ENCODE measurements around the gene TRIM10. TPM values are rescaled to one million over a fixed set of nuclear protein-coding genes. Genes with fewer than 3 reads are reported as not detected.
"Not testable (repeated sequence)": the region's sequence is repeated elsewhere in the genome, so short reads cannot be mapped to it uniquely, and the experiment has no call there.

Gene TRIM10
- total and polyA plus RNA-seq, 8 donors = 0.24 to 0.99 (median 0.55) TPM; not detected in 2

DNA sequence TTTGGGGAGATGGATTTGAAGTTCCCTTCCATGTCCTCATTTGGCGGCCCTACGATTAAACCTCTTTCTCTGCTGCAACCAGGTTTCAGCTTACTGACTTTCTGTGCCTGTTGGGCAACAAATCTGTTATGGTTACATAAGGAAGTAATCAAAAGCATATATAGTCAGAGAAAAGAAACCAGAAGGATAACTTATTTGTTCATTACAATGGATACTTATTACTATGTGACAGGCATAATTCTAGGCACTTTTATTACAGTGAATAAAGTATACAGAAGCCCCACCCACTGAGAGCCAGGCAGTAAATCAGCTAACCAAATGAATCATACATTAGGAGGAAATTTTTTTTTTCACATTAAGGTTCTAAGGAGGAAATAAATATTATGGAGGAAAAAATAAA is 38.5 kb downstream of the TRIM10 start:
- H3K27ac ChIP-seq = no peak overlapping the region
- no peak overlapping the region for H3K4me3 ChIP-seq

DNA sequence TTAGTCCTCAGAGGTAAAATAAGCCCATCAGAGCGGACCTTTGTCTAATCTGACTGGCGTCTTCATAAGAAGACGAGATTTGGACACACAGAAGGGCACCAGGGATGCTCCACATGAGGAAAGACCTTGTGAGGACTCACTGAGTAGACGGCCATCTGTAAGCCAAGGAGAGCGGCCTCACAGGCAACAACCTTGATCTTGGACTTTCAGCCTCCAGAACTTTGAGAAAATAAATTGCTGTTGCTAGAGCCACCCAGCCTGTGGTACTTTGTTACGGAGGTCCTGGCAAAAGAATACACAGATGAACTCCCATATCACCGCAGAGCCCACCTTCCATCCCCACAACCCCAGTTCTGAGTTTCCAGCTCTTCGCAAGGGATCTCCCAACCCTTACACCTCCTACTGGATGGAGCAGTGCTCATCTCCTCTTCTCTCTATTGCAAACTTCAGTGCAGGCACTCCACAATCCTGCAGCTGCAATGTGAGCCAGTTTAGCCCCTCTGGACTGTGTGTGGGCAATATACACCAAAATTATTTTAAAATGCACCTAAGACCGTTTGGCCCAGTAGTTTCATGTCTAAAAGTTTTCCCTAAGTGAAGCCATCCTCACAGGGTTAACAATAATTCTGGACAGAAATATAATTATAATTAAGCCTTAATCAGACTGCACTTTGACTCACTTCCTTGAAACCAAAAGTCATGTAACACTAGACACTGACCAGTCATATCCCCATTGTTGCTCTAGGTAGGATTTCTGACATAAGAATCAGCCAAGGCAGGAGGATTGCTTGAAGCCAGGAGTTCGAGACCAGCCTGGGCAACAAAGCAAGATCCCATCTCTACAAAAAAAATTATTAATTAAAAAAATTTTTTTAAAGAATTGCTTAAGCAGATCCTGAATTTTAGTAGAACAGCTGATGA is 39.3 kb downstream of the TRIM10 start:
- DNase-seq (no peak), ATAC-seq (no peak)
- Histone ChIP-seq H3K9me3 (no peaks in the 10 kb centered on the region), H3K27me3 (peaks cover 0 to 32% of the 10 kb centered on the region in 2 donors), H3K4me3 (no peak overlapping the region), H3K4me1 (no peaks in the 10 kb centered on the region), H3K27ac (no peak overlapping the region), H3K36me3 (no peaks in the 10 kb centered on the region)
- intact Hi-C loops (cut with DNase I) = no loop called here
- TF ChIP-seq, protein P1, sequence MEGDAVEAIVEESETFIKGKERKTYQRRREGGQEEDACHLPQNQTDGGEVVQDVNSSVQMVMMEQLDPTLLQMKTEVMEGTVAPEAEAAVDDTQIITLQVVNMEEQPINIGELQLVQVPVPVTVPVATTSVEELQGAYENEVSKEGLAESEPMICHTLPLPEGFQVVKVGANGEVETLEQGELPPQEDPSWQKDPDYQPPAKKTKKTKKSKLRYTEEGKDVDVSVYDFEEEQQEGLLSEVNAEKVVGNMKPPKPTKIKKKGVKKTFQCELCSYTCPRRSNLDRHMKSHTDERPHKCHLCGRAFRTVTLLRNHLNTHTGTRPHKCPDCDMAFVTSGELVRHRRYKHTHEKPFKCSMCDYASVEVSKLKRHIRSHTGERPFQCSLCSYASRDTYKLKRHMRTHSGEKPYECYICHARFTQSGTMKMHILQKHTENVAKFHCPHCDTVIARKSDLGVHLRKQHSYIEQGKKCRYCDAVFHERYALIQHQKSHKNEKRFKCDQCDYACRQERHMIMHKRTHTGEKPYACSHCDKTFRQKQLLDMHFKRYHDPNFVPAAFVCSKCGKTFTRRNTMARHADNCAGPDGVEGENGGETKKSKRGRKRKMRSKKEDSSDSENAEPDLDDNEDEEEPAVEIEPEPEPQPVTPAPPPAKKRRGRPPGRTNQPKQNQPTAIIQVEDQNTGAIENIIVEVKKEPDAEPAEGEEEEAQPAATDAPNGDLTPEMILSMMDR (IDR thresholded peaks at IDR 0.05) = no peak

More for the DNA sequence above, 38.5 kb downstream of the TRIM10 start:
- TF ChIP-seq, protein P1 (IDR thresholded peaks at IDR 0.05) = no peak
- no peaks in the 10 kb centered on the region for H3K36me3 ChIP-seq
- no peak for DNase-seq
- H3K9me3 ChIP-seq = no peaks in the 10 kb centered on the region
- peaks cover 4 to 33% of the 10 kb centered on the region in 2 donors for H3K27me3 ChIP-seq
- ATAC-seq = no peak
- intact Hi-C loops (cut with DNase I) = no loop called here
- H3K4me1 ChIP-seq = no peaks in the 10 kb centered on the region

DNA sequence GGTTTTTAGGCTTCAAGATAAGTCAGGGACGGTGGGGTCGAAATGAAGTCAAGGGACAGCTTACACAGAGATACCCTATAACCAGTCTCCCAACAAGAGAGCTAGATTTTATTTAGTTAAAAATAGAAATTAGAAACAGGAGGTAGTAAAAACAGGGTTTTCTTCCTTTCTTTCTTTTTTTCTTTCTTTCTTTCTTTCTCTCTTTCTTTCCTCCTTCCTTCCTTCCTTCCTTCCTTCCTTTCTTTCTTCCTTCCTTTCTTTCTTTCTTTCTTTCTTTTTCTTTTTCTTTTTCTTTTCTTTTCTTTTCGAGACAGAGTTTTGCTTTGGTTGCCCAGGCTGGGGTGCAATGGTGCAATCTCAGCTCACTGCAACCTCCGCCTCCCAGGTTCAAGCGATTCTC is 42.3 kb downstream of the TRIM10 start:
- H3K36me3 ChIP-seq; intact Hi-C loops (cut with DNase I); H3K9me3 ChIP-seq; H3K4me3 ChIP-seq; DNase-seq; H3K4me1 ChIP-seq; H3K27ac ChIP-seq; ATAC-seq: not testable (repeated sequence)
- peaks cover 0 to 32% of the 10 kb centered on the region in 2 donors for H3K27me3 ChIP-seq

DNA sequence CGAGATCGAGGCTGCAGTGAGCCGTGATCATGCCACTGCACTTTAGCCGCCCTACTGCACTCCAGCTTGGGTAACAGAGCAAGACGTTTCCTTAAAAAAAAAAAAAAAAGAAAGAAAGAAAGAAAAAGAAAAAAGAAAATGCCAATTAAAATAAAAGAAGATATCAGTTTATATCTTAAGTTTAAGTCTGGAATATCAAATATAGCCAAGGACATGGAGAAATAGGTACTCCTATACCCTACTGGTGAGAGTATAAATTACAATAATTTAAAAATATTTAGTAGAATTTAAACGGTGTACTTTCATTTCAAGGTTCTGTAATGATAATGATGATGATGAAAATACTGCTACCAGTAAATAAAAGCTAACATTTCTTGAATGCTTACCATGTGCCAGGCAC is 44.3 kb downstream of the TRIM10 start:
- Histone ChIP-seq H3K27ac (no peak overlapping the region), H3K27me3 (peaks cover 0 to 36% of the 10 kb centered on the region in 2 donors), H3K36me3 (no peaks in the 10 kb centered on the region), H3K9me3 (no peaks in the 10 kb centered on the region), H3K4me3 (no peak overlapping the region), H3K4me1 (no peaks in the 10 kb centered on the region)
- TF ChIP-seq, protein P1 (IDR thresholded peaks at IDR 0.05) = no peak
- DNase-seq (no peak), ATAC-seq (no peak)
- intact Hi-C loops (cut with DNase I) = no loop called here

DNA sequence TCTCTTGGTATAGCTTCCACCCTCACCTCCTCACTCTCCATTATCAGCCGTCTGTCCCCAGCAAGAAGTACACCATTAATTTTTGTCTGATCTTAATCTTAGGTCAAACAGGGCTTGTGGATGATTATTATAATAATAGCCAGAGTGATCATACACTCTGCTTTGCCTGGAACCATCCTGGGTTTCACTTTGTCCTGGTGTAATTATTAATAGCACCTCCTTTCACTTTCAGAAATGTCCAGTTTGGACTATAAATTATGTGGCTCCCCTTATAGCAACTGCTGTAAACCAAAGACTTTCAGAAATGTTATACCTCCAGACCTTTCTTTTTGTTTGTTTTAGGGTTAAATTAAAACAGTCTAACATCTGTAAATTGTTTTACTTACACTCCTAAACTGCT is 47.2 kb downstream of the TRIM10 start:
- no peak for DNase-seq
- Histone ChIP-seq H3K36me3 (no peaks in the 10 kb centered on the region), H3K4me1 (no peaks in the 10 kb centered on the region), H3K27ac (no peak overlapping the region), H3K4me3 (no peak overlapping the region), H3K9me3 (no peaks in the 10 kb centered on the region), H3K27me3 (peaks cover 17 to 65% of the 10 kb centered on the region in 2 donors)
- ATAC-seq = no peak
- intact Hi-C loops (cut with DNase I) = no loop called here
- TF ChIP-seq, protein P1 (IDR thresholded peaks at IDR 0.05) = no peak
